ACC112 (cell line): ENCODE data around the gene RAB18.

Source experiments
- H2AFZ ChIP-seq: fragments of 200-600 bp; sonication (generic); one replicate; pipeline ENCODE4 v1.6.0; 2017; ENCODE audit warnings: antibody characterized with exemption, low read length; ENCODE audit not compliant: unreplicated experiment
- H3K27ac ChIP-seq: fragments of 200-600 bp; sonication (generic); 2 replicates; pipeline ENCODE4 v1.5.1; 2014; ENCODE audit warnings: low read depth, mild to moderate bottlenecking, antibody characterized with exemption, low read length, moderate library complexity
- H3K27me3 ChIP-seq: fragments of 200-600 bp; sonication (generic); 2 replicates; pipeline ENCODE4 v1.6.1; 2014; ENCODE audit warnings: mild to moderate bottlenecking, antibody characterized with exemption, low read length, moderate library complexity, mixed read lengths; ENCODE audit not compliant: insufficient read depth
- H3K36me3 ChIP-seq: fragments of 200-600 bp; sonication (generic); 2 replicates; pipeline ENCODE4 v1.6.1; 2016; ENCODE audit warnings: mild to moderate bottlenecking, antibody characterized with exemption, low read length, moderate library complexity, mixed read lengths; ENCODE audit not compliant: insufficient read depth
- H3K4me1 ChIP-seq: fragments of 200-600 bp; sonication (generic); one replicate; pipeline ENCODE4 v1.6.1; 2016; ENCODE audit warnings: low read length, mixed read lengths; ENCODE audit not compliant: insufficient read depth, unreplicated experiment, control insufficient read depth
- H3K4me3 ChIP-seq: fragments of 200-600 bp; sonication (generic); 2 replicates; pipeline ENCODE4 v1.5.1; 2014; ENCODE audit warnings: mild to moderate bottlenecking, low read depth, low read length
- H3K79me2 ChIP-seq: fragments of 200-600 bp; sonication (generic); one replicate; pipeline ENCODE4 v1.6.0; 2016; ENCODE audit warnings: low read length; ENCODE audit not compliant: control insufficient read depth, unreplicated experiment, insufficient read depth

The RAB18 gene

DNA sequence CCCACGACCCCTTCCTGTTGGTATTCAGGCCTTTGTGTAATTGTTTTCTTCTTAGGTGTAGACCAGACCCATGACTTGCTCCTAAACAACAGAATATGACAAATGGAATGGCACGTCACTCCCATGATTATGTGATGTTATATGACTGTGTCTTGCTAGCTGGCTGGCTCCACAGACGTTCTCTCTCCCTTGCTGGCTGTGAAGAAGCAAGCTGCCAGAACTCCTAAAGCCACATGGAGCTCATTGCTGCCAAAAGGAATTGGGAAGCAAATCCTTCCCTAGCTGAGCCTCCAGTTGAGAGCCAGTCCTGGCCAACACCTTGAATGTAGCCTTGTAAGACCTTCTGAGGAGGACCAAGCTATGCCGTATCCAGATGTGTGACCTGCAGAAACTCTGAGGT lies 74.2 kb downstream of the RAB18 start:
- Histone ChIP-seq H3K27ac (no peak overlapping the region), H2AFZ (no peak overlapping the region), H3K27me3 (no peaks in the 10 kb centered on the region), H3K79me2 (no peaks in the 10 kb centered on the region), H3K36me3 (no peaks in the 10 kb centered on the region), H3K4me3 (no peak overlapping the region), H3K4me1 (no peaks in the 10 kb centered on the region)

DNA sequence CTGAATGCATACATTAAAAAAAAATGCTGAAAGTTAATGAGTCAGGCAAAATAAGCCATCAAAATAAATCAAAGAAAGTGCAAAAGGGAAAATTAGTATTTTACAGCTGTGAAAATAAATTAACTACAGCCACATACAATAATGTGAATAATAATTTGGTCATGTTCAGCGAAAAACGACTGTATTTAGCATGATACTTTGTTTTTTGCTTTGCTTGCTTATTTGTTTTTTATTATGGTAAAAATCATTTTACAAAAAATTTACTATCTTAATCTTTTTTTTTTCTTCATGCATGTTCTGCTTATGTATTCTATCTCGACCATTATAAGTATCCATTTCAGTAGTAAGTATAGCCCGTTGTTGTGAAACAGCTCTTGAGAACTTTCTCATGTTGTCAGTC lies 77.1 kb downstream of the RAB18 start:
- Histone ChIP-seq H3K27ac (no peak overlapping the region), H3K79me2 (no peaks in the 10 kb centered on the region), H3K4me3 (no peak overlapping the region), H3K27me3 (no peaks in the 10 kb centered on the region), H2AFZ (no peak overlapping the region), H3K36me3 (no peaks in the 10 kb centered on the region), H3K4me1 (no peaks in the 10 kb centered on the region)

DNA sequence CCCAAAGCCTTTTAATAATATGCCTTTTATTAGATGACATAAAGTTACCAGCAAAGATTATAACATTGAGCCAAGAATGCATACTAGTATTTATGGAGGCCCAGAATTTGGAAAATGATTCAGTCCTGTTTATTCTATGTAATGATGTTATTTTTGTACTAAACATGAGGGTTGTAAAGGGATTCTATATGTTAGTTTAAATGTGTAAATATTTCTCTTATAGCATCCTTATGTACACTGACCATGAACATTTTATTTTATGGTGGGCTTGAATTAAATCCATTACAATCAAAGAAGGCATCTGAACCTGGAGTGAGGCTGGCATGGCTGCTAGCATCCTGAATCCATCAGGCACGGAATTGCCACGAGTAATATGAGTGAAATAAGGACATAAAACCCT lies 80.2 kb downstream of the RAB18 start:
- Histone ChIP-seq H2AFZ (no peak overlapping the region), H3K79me2 (no peaks in the 10 kb centered on the region), H3K4me3 (no peak overlapping the region), H3K27ac (no peak overlapping the region), H3K4me1 (no peaks in the 10 kb centered on the region), H3K36me3 (no peaks in the 10 kb centered on the region), H3K27me3 (no peaks in the 10 kb centered on the region)
